Fibroblast of villous mesenchyme (primary cell): ENCODE measurements around the gene NRG3. TPM values are rescaled to one million over a fixed set of nuclear protein-coding genes. Genes with fewer than 3 reads are reported as not detected.

Source experiments
- DNase-seq: peaks from one replicate; pipeline ENCODE4 v3.0.0-alpha.2; 2010; ENCODE audit warnings: low read depth
- H3K4me3 ChIP-seq: 2 replicates; pipeline ENCODE4 v1.5.1; 2011; ENCODE audit warnings: low read depth, mild to moderate bottlenecking, low read length
- CTCF ChIP-seq: IDR thresholded peaks from 2 replicates; pipeline ENCODE4 v1.5.1; 2012; ENCODE audit warnings: low read depth, mild to moderate bottlenecking, low read length; ENCODE audit not compliant: insufficient read depth
- total RNA-seq: library from RNA; depleted of rRNA; stranded (reverse); fragments of >200 nt; gene quantifications from 2 replicates; pipeline ENCODE4 v1.2.3, GENCODE V29; 2012

Gene NRG3
- total RNA-seq, 1 donor, result not detected

- no peak overlapping the region for H3K4me3 ChIP-seq
- TF ChIP-seq CTCF, result no peak
- peak; percentile 34 for DNase-seq
Observed at GRCh38 chr10:82211346-82211745, 336.4 kb downstream of the NRG3 start.

GRCh38 chr10:82212753-82213152 is 337.8 kb downstream of the NRG3 start:
- no peak overlapping the region for H3K4me3 ChIP-seq
- DNase-seq, result peak; percentile 17
- TF ChIP-seq CTCF, result no peak

GRCh38 chr10:82213784-82214183 is 338.8 kb downstream of the NRG3 start:
- no peak for DNase-seq
- TF ChIP-seq CTCF, result no peak

GRCh38 chr10:82221056-82221455 is 346.1 kb downstream of the NRG3 start:
- TF ChIP-seq CTCF, result no peak
- H3K4me3 ChIP-seq, result no peak overlapping the region
- no peak for DNase-seq

More at GRCh38 chr10:82213784-82214183, 338.8 kb downstream of the NRG3 start:
- no peak overlapping the region for H3K4me3 ChIP-seq

- TF ChIP-seq CTCF, result no peak
- no peak for DNase-seq
- no peak overlapping the region for H3K4me3 ChIP-seq
Observed at GRCh38 chr10:82221601-82222149, 346.7 kb downstream of the NRG3 start.

GRCh38 chr10:82228701-82229100 is 353.7 kb downstream of the NRG3 start:
- DNase-seq, result no peak
- no peak for TF ChIP-seq CTCF
- H3K4me3 ChIP-seq, result no peak overlapping the region

- DNase-seq, result no peak
- no peak for TF ChIP-seq CTCF
- no peak overlapping the region for H3K4me3 ChIP-seq
Observed at GRCh38 chr10:82234173-82234572, 359.2 kb downstream of the NRG3 start.
